Dermis microvascular lymphatic vessel endothelial cell (primary cell): ENCODE measurements around the gene ERICH2. TPM values are rescaled to one million over a fixed set of nuclear protein-coding genes. Genes with fewer than 3 reads are reported as not detected.

Experiments used
- DNase-seq, 2 donors: peaks; one replicate each; pipeline versions ENCODE4 v3.0.0 to v3.0.0-alpha.2; 2010; ENCODE audit warnings: low read depth in 2 of 2
- total RNA-seq: library from RNA; depleted of rRNA; stranded (reverse); fragments of >200 nt; gene quantifications from 2 replicates; pipeline ENCODE4 v1.2.1, GENCODE V29; 2014

ERICH2 gene
- total RNA-seq, 1 donor from 2014 or later = not detected

DNA sequence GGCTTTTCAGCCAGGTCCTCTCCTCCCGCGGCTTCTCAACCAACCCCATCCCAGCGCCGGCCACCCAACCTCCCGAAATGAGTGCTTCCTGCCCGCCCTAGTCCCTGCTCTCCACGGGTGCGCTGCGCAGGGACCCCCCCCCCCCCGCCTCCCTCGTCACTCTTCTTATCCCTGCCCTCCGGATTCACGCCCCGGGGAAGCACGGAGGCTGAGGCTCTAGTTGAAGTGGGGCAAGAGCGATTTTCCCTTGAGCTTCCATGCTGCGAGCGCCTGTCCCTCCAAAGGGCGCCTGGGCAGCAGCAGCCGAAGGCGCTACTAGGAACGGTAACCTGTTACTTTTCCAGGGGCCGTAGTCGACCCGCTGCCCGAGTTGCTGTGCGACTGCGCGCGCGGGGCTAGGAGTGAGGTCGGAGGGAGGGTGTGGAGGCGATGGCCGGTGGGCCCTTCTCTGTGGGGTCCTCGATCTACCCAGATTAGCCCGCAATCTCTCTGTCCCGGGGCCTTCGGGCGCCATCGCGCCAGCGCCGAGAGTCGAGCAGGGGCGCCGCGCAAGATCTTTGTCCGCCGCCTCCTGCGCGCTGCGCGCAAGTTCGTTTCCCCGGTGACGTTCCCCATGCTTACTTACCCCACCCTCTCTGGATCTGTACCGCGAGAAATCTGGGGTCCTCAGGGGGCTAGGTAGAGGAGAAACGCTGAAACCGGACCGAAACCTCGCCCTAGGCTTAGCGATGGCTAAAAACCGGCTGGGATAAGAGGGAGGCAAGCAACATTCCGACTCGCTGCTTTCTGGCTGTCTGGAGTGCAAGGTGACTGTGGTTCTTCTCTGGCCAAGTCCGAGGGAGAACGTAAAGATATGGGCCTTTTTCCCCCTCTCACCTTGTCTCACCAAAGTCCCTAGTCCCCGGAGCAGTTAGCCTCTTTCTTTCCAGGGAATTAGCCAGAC is 47.2 kb downstream of the ERICH2 start:
- peak in 1 of 2 donors; percentile 32 for DNase-seq

GRCh38 chr2:170818036-170818751 is 48.0 kb downstream of the ERICH2 start:
- no peak for DNase-seq

DNA sequence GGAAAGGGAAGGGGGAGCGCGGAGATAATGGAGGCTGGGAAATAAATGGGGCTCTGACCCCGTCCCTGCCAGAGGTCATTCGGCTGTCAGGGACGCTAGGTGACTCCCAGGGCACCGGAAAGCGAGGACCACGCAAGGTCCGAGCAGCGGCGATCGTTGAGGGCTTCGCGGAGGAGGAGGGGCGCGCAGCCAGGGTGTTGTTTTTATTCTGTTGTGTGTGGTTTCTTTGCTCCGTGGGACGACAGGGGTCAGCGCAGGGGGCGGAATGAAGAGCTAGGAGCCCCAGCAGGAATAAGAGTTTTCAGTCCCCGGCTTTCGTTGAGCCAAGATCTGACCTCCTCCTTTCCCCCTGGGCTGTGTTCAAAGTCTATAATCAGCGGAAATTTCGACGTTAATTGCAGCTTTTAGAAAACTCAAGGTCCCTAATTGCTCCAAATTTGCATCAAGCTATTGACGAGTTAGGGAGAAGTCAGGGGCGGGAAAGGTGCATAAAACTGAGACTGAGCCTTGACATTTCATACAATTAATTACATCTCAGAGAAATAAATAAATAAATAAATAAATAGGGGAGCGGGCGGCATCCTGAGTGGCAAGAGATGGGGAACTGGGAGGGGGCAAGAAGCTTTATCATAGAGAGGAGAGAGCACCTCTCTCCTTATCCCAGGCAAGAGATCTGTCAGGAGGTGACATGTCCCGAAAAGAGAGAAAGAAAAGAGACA is 48.7 kb downstream of the ERICH2 start:
- DNase-seq = no peak

- DNase-seq = no peak
Observed at GRCh38 chr2:170819680-170820664, 49.8 kb downstream of the ERICH2 start.

DNA sequence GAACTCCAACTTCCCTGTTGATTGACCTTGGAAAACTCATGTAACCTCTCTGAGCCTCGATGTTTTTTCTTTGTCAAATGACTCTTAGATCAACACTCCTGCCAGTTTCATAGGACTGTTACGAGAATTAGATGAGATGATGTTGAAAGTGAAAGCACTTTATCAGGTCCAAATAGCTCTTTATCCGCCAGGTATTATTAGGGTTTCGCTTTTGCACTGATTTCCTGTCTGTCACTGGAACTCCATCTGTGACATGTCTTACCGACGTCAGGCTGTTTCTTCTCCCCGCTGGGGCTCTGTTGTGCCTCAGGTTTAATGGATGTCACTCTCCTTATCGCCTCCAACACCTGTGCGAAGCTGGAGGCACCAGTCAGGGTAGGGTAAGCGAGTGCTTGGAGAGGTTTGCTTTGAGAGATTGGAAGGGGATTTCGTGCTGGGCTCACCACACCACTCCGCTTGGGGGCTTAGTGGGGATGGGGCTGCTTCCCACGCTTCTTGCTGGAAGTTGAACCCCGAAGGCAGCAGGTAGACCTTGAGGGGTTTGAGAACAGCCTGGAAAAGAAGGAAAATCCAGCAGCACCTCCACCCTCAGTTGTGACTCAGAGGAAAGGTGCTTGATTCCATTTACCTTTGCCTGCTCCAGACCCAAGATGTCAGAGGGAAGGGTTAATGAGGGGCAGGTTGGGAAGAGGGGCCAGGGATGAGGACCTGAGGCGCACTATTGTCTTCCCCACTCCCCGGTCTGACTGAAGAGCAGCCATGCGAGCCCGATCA is 50.8 kb downstream of the ERICH2 start:
- no peak for DNase-seq

GRCh38 chr2:170821531-170822289 is 51.5 kb downstream of the ERICH2 start:
- DNase-seq = no peak

- DNase-seq = no peak
Observed at GRCh38 chr2:170822290-170823087, 52.3 kb downstream of the ERICH2 start.

- DNase-seq = no peak
Observed at GRCh38 chr2:170823088-170823897, 53.1 kb downstream of the ERICH2 start.

DNA sequence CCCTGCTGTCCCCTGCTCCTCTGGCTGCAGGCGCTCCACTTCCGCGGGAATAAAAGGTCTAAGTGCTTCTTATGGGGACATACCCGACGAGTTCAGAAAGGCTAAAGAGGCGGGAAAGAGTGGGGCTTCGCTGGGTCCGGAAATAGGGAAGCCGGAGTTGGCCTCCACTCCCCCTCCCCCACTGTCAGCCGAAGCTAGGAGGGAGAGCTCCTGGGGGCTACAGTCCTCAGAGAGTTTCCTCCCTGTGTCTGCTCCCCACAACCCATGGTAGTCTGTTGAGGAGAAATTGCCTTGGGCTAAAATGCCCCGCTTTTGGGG is 53.7 kb downstream of the ERICH2 start:
- DNase-seq = no peak

DNA sequence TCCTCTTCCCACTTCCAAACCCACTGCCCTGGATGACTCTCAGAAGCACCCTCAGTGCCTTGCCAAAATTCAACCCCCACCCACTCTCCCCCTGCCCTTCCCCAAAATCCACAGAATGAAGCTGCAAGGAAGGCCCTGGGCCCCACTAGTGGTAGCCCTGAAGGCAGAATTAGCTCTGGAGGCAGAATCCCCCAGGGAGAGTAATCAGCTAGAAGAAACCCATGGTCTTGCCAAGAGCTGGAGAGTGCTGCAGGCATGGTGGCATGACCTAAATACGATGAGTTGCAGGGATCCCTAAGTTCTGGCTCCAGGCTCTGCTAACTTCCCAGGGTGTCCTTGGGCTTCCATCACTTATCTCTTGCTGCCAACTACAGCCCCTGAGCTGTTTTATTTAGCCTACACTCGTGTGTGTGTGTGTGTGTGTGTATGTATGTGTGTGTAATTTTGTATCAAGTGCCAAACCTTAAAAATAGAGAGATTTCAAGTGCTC is 54.4 kb downstream of the ERICH2 start:
- no peak for DNase-seq

DNA sequence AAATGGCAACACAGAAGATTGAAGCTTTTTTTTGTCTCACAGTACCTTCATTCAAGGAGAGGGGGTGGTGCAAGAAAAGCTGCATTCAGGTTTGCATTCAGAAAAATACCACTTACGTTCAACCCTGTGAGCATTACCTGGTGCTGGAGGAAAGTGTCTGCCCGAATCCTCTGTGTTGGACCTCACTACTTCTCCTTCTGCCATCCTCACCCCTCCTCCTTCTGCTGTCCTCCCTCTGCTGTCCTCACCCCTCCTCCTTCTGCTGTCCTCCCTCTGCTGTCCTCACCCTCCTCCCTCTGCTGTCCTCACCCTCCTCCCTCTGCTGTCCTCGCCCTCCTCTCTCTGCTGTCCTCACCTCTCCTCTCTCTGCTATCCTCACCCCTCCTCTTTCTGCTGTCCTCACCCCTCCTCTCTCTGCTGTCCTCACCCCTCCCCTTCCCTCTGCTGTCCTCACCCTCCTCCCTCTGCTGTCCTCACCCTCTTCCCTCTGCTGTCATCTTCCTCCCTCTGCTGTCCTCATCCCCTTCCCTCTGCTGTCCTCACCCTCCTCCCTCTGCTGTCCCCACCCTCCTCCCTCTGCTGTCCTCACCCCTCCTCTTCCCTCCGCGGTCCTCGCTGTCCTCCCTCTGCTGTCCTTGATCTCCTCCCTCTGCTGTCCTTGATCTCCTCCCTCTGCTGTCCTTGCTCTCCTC is 57.8 kb downstream of the ERICH2 start:
- DNase-seq = no peak

DNA sequence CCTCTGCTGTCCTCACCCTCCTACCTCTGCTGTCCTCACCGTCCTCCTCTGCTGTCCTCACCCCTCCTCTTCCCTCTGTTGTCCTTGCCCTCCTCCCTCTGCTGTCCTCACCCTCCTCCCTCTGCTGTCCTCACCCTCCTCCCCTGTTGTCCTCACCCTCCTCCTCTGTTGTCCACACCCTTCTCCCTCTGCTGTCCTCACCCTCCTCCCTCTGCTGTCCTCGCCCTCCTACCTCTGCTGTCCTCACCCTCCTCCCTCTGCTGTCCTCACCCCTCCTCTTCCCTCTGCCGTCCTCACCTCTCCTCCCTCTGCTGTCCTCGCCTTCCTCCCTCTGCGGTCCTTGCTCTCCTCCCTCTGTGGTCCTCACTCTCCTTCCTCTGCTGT is 58.3 kb downstream of the ERICH2 start:
- no peak for DNase-seq

GRCh38 chr2:170829036-170829435 is 58.9 kb downstream of the ERICH2 start:
- DNase-seq = no peak

GRCh38 chr2:170830166-170830565 is 60.0 kb downstream of the ERICH2 start:
- no peak for DNase-seq

GRCh38 chr2:170831115-170831514 is 60.9 kb downstream of the ERICH2 start:
- DNase-seq = no peak

DNA sequence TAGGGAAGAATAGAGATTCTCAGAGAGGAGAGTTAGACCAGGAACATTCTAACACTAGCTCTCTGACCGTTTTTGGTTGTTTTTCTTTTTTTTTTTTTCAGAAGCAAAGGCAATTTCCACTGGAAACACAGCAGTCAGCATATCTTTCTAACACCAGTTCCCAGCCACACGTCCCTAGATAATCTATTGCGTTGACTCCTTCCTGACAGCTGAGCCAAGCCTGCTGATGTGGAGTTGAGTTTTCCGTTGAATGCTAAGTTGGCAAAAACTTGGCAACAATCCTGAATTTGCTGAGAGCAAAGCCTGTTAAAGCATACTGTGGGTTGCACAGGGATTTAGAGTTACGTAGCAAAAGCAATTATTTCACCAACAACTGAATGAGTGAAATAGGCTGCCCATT is 65.8 kb downstream of the ERICH2 start:
- peak; percentile 39 to 93 for DNase-seq

DNA sequence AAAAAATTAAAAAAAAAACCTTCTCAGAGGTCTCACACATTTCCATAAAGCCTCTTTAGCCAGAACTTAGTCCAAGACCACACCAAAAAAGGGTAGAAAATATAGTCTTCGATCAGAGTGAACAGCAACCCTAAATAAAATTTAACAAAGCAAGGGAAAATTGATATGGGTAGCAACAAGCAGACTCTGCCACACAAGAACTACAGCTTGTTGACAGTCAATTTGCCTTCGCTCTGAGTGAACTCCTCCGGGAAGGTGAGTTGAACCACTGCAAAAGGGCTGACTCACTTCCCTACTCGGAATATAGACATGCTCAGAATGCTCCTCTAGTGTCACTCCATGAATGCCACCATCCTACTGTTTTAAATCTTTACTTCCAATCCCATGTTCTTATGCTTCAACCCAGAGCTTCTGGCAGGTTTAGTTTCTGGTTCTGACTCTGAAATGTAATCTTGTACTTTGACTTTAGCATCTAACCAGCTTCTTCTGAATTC is 70.6 kb downstream of the ERICH2 start:
- DNase-seq = no peak
